ENCODE data around the gene CABP7. TPM values are rescaled to one million over a fixed set of nuclear protein-coding genes. Genes with fewer than 3 reads are reported as not detected.

Gene CABP7
- total RNA-seq (2014; rRNA removed; shearing (Covaris generic); ENCODE audit: low replicate concordance): not detected in 2 replicates

DNA sequence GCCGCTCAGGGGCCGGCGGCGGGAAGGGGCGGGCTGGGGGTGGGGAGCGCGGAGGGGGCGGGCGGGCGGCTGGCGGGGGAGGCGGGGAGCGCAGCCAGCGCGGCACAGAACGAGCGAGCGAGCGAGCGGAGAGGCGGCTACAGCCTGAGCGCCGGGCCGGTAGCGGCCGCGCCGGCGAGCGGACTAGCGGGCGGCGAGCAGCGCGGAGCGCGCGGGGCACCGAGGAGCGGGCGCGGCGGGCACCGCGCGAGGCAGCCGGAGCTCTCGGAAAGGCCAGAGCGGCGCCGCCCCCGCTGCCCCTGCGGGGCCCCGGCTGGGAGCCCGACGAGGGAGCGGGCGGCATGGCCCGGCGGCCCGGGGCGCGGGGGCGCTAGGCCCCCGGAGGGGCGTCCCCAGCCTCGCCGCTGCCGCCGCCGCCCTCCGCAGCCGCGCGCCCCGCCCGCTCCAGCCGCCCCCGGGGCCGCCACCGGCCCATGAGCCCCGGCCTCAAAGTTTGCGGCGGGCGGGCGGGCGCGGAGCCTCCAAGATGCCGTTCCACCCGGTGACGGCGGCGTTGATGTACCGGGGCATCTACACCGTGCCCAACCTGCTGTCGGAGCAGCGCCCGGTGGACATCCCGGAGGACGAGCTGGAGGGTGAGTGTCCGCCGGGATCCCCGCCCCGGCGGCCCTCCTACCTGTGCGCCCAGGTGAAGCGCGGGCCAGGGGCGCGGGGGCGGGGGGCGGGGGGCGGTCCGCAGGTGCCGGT is at the start of gene CABP7:
Gene CABP7 (plus strand): TSS at position 105 of the 747 bp plus-strand sequence. CDS start 422 bp downstream, at position 527.
- no peaks in the 10 kb centered on the region for H3K36me3 ChIP-seq
- H3K27me3 ChIP-seq: no peaks in the 10 kb centered on the region
- DNase-seq: no peak
- H3K9me3 ChIP-seq: no peaks in the 10 kb centered on the region
- no peak within 1 kb of the TSS for H3K4me3 ChIP-seq

DNA sequence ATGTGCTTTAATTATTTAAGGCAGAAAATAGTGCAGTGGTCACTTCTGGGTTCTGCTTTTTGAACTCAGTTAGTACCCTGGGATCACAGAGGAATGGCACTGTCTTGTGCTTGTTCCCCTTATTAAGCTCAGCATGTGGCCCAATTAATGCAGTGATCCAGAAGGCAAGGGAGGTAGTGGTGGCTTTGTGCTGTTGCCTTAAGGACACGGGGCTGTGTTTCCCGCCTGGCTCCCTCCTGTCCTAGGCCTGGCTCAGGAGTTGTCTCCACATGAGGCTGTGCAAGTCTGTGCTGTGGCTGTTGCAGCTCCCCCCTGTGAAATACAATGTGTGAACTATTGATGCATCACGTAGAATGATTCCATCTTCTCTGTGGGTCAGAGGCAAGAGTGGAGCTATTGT is 49.2 kb upstream of the CABP7 start:
- no peak overlapping the region for H3K4me3 ChIP-seq
- H3K9me3 ChIP-seq: no peaks in the 10 kb centered on the region
- no peak for DNase-seq
- no peaks in the 10 kb centered on the region for H3K27me3 ChIP-seq
- H3K36me3 ChIP-seq: peaks cover 75% of the 10 kb centered on the region

DNA sequence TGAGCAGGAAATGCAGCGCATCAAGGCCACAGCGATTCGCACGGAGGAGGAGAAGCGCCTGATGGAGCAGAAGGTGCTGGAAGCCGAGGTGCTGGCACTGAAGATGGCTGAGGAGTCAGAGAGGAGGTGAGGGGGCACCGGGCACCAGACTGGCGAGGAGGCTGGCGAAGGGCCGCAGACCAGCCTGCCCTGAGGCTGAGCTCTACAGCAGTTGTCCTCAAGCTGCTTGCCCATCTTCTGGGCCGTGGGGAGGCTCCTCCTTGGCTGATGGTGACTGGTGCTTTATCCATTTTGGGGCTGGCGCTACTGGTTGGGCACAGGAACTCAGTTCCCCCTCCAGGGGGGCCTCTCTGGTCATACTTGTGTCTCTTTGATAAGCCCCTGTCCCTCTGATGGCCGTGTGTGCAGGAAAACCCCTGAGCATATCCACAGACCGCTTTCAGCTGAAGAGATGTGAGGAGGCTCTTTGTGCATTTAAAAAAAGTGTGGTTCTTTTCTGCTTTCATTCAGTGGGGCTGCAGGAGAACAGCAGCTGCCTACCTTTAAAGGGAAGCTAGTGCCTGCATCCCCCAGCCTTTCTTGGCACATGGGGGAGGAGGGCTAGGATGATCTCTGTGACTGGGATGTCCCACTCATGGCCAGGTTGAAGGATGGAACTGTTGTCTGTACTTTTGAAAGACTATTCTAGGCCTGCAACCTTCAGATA is 46.3 kb upstream of the CABP7 start:
- no peak for DNase-seq
- H3K9me3 ChIP-seq: no peaks in the 10 kb centered on the region
- H3K4me3 ChIP-seq: no peak overlapping the region
- H3K27me3 ChIP-seq: no peaks in the 10 kb centered on the region
- peaks cover 72% of the 10 kb centered on the region for H3K36me3 ChIP-seq

DNA sequence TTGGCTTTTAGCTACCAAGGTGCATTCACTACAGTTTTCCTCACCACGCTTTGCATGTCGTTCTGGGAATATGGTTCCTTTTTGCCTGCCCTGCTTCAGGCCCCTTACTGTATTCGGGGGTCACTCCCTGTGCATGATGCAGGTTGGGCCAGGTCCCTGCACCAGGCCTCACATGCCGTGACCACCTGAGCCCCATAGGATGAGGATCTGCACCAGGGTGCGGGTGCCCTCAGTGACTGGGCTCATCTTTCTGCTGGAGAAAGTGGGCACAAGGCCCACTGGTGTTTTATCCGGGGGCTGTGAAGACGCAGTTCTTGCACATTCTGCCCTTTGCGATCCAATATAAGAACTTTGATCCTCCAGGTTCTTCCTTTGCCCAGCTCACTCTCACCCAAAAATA is 45.7 kb upstream of the CABP7 start:
- no peak for DNase-seq
- H3K9me3 ChIP-seq: no peaks in the 10 kb centered on the region
- no peaks in the 10 kb centered on the region for H3K27me3 ChIP-seq
- H3K36me3 ChIP-seq: peaks cover 72% of the 10 kb centered on the region
- no peak overlapping the region for H3K4me3 ChIP-seq

DNA sequence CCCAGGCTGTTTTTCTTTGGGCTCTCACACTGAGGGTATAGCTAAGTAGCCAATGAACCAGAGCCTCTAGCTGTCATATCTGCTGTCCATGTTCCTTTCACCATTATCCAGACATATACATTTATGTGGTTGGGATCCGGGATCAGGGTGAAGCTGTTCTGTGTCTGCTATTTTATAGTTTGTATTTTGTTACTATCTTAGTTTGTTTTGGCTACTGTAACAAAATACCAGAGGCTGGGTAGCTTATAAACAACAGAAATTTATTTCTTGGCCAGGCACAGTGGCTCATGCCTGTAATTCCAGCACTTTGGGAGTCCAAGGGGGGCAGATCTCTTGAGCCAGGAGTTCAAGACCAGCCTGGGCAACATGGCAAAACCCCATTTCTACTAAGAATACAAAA is 40.5 kb upstream of the CABP7 start:
- Histone ChIP-seq H3K4me3 (no peak overlapping the region), H3K36me3 (peaks cover 78% of the 10 kb centered on the region), H3K27me3 (no peaks in the 10 kb centered on the region), H3K9me3 (no peaks in the 10 kb centered on the region)
- DNase-seq: no peak

DNA sequence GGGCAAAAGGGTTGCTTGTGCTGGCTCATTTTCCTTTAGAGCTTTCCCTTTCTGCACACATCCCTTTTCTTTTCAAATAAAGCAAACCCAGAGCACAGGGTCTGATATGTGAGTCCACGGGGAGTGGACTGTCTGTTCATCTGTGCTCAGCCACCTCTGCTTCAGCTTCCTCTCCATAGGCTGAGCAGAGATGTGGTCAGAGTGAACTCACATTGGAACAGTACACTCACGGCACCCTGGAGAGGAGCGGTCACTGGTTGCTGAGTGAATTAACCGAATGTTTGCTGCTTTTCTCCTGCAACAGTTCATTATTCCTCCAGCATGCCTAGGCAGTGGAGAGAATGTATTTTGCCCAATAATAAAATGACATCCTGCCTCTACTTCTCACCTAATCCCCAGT is 36.3 kb upstream of the CABP7 start:
- Histone ChIP-seq H3K27me3 (no peaks in the 10 kb centered on the region), H3K36me3 (peaks cover 73% of the 10 kb centered on the region), H3K4me3 (no peak overlapping the region), H3K9me3 (no peaks in the 10 kb centered on the region)
- no peak for DNase-seq

DNA sequence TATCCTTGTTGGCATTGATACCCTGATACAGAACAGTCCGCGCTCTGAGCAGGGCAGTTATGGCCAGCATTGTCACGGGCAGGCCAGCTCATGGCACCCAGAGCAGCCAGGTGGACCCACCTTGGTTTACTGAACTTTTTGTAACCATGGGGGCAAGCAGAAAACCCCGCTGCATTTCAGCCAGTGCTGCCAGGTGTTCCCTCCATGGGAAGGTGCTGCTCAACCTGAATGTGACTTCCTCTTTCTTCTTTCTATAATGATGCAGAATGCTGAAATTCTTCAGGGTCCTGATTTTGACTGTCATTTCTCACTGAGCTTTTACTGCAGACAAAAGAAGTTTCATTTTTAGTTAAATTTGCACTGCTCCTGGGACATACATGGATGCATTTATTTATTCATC is 35.6 kb upstream of the CABP7 start:
- Histone ChIP-seq H3K27me3 (no peaks in the 10 kb centered on the region), H3K36me3 (peaks cover 68% of the 10 kb centered on the region), H3K4me3 (no peak overlapping the region), H3K9me3 (no peaks in the 10 kb centered on the region)
- no peak for DNase-seq

DNA sequence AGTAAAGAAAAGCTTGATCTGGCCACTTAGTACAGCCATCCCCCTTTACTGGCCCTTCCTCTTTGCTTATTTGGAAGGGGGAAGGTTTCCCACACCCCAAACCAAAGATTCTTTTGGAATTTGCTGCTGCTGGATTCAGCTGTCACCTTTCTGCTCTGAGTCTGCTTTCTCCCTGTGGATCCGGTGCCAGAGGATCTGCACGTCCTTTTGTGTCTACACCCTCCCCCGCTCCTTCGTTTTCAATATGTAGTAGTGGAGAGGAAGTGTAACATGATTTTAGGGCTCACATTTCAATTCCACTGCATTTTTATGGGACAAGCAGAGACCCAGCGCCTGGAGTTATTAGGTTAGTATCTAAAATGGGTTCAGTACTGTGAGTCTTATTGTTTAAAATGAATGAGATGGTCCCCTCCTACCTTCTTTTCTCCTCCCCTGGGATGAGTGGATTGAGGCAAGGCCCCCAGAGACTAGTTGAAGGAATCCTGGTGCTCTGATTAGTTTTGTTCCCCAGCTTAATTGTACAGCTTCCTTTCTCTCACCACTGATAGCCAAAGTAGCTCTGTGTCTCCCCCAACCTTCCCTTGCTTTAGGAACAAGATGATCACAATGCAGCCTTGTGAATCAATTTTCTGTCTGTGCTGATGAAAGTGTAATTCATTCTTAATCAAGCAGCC is 30.5 kb upstream of the CABP7 start:
- Histone ChIP-seq H3K27me3 (no peaks in the 10 kb centered on the region), H3K36me3 (peaks cover 60% of the 10 kb centered on the region)
- DNase-seq: no peak

DNA sequence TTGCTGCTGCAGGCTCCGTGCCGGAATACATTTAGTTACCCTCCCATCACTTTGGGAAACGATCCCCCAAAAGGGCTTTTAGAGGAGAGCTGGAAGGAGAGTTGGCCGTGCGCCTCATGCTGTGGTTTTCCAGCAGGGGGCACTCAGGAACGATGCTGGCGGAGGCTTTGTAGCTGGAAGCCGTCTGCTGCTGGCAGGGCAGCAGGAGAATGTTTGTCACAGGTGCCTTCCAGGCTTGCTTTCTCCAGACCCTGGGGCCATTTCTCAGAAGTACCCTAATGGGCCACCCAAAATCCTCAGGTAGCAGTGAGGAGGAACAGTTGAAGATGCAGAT is 30.0 kb upstream of the CABP7 start:
- no peak overlapping the region for H3K4me3 ChIP-seq
- H3K27me3 ChIP-seq: no peaks in the 10 kb centered on the region
- no peaks in the 10 kb centered on the region for H3K9me3 ChIP-seq
- no peak for DNase-seq
- peaks cover 65% of the 10 kb centered on the region for H3K36me3 ChIP-seq

More for the DNA sequence above, 30.5 kb upstream of the CABP7 start:
- Histone ChIP-seq H3K9me3 (no peaks in the 10 kb centered on the region), H3K4me3 (no peak overlapping the region)

DNA sequence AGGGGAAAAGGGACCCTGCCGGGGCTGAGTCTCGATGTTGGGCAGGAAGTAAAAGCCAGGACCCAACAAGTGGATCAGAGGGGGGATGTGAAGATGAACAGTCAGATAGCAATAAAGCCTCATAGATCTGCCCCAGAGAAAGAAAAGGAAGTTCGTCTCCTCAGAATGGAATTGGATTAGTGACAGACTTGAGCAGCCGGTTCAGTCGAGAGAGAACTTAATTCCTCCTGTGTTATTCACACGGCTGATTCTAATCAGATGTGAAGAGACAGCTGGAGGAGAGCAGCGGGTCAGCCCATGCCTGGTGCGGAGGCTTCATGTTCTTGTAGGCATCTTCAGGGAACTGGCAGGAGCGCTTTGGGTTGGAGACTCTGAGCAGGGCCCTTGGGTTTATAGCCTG is 29.3 kb upstream of the CABP7 start:
- no peak for DNase-seq
- Histone ChIP-seq H3K4me3 (no peak overlapping the region), H3K27me3 (no peaks in the 10 kb centered on the region), H3K36me3 (peaks cover 69% of the 10 kb centered on the region), H3K9me3 (no peaks in the 10 kb centered on the region)

DNA sequence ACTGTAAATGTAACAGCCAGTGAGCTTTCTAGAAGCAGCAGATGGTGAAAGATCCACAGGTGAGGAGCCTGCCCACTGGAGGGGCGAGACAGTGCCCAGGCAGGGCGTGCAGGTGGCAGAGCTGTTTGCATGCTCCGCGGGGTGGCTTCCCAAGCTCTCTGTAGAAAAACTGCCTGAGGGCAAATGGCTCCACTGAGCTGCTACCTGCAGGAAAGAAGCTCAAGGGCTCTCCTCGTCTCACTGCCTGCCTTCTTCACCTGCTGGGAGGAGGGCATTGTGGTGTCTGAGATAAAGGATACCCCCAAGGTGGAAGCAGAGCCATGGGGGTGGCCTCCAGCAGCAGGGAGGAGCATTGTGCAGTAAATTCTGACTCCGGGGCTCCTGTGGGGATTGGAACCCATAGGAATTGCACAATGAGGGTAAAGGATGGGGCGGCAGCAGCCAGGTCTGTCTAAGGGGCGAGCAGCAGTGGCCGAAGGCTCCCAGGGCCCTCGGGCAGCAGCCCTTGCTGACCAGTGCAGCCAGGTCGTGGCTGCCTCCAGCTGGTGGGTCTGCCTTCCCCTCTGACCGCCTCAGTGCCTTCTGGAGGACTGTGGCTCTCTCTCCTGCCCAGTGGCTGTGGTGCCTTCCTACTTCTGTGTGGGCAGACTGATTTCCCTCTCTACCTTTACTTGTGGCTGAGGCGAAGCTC is 28.0 kb upstream of the CABP7 start:
- DNase-seq: no peak
- H3K36me3 ChIP-seq: peaks cover 66% of the 10 kb centered on the region

DNA sequence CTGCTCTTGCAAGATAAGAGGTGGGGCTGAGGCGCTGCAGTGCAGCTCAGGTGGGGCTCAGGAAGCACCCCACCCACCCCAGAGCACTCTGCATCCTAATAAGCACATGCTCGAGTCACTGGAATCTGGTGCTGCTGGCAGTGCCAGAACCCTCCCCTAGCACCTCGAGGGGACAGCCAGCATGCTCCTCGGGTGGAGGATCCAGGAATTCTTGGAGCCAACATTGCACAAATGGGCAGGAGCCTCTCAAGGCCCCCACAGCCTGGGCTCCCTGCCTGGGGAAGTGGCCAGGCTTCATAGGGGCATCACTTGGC is 27.5 kb upstream of the CABP7 start:
- H3K9me3 ChIP-seq: no peaks in the 10 kb centered on the region
- DNase-seq: no peak
- no peaks in the 10 kb centered on the region for H3K27me3 ChIP-seq
- no peak overlapping the region for H3K4me3 ChIP-seq
- H3K36me3 ChIP-seq: peaks cover 64% of the 10 kb centered on the region

More for the DNA sequence above, 28.0 kb upstream of the CABP7 start:
- Histone ChIP-seq H3K9me3 (no peaks in the 10 kb centered on the region), H3K27me3 (no peaks in the 10 kb centered on the region), H3K4me3 (no peak overlapping the region)

DNA sequence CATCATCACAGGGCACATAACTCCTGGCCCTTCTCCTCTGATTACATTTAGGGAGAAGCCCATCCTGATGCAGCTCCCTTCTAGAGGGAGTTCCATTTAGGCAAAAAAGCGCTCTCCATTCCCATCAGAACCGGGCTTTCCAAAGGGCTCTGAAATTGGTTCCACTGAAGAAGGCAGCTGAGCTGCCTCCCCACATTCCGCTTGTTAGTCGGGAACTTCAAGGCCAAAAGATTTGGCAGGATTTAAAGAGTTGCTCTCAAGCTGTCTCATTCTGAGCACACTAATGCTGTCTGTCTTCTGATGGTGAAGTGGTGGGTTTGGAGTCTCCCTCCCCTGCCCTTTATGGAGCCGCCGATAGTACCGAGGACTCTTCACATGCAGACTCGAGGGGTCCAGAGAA is 26.6 kb upstream of the CABP7 start:
- no peak for DNase-seq
- no peaks in the 10 kb centered on the region for H3K27me3 ChIP-seq
- H3K9me3 ChIP-seq: no peaks in the 10 kb centered on the region
- H3K36me3 ChIP-seq: peaks cover 60% of the 10 kb centered on the region
- H3K4me3 ChIP-seq: no peak overlapping the region

DNA sequence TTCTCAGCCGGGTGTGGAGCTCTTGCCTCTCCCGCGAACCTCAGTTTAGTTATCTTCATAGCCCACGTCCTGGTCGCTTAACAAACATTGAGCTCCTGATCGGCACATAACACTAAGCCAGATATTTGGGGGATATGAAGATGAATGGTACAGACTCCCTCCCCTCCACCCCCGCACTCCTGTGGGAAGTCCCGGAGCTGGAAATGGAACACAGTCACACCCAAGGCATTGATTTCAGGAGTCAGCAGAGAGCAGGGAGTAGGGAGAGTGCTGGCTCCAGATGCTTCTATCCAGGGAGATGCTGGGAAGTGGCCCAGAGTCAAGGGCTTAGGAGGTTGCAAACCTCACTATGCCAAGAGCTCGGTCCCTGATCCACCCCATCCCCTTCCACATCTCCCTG is 26.1 kb upstream of the CABP7 start:
- Histone ChIP-seq H3K4me3 (no peak overlapping the region), H3K36me3 (peaks cover 58% of the 10 kb centered on the region), H3K27me3 (no peaks in the 10 kb centered on the region), H3K9me3 (no peaks in the 10 kb centered on the region)
- DNase-seq: no peak

DNA sequence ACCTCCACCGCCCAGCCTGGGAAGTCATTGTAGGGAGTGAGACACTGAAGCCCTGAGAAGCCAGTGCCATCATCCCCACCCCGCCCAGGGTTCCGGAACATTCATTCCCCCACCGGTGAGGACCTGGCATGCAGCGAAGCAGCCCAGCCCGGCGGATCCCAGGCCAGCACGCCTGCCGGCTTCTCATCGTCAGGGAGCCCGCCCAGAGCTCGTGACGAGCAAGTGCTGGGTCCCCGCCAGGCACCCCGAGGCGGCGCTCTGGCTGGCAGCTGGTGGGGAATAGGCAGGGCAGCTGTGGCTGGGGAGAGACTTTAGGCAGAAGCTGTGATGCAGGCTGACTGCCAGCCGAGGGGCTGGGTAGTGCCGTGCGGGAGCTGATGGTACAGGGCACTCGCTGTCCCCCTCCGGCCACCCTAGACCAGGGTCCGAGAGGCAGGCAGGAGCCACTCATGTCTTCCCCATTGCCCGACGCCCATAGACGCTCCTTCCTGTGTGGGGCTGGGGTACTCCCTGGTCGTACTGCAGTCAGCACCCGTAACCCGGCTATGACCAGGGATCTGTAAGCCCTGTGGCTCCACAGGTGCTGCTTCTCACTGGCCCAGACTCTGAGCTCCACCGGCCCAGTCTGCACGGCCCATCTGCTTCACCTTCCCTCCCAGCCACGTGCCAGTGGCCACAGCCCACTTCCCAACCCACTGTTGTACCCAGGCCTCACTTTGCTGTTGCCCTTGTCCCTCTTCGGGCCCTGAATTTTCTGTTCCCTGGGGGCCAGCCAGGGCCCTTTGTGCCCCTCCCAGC is 24.5 kb upstream of the CABP7 start:
- H3K9me3 ChIP-seq: no peaks in the 10 kb centered on the region
- H3K4me3 ChIP-seq: no peak overlapping the region
- DNase-seq: peak; percentile 85
- peaks cover 51% of the 10 kb centered on the region for H3K36me3 ChIP-seq
- no peaks in the 10 kb centered on the region for H3K27me3 ChIP-seq

DNA sequence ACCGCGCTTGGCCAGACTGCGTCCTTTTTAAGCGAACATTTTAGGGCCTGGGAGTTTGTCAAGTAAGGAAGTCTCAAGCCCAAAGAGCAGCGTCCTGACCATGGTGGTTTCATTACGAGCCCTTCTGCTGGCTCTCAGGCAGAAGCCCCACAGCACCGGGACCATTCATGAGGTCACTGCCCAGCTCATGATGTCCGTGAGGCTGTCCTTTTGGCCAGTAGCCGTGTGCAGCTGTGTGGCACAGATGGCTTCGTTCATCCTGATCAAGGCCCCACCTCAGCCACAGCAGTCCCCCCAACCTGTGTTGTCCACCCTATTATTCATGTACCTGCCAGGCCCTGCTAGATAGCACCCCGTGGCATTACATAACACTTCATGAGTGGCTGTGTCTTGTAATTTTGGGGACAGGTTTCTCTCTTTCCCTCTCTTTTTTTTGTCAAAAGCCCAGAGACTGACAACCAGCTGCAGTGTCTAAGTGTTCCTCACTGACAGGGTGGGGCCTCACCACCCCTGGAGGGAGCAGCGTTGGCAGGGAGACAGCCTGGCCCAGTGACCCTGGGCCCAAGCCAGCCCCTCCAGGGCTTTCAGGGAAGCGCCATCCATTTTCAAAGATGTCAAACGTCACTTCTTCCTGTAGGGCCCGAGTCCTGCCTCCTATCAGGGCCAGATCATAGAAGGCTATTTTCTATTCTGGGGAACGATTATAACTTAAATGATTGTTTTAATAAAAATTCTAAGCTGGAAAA is 21.8 kb upstream of the CABP7 start:
- Histone ChIP-seq H3K36me3 (peaks cover 37% of the 10 kb centered on the region), H3K4me3 (no peak overlapping the region), H3K27me3 (no peaks in the 10 kb centered on the region), H3K9me3 (no peaks in the 10 kb centered on the region)
- no peak for DNase-seq

Data from MG63 (cell line).